Astrocyte of the spinal cord (primary cell): Measurements from ENCODE around the gene CDH8.

Source experiments
- DNase-seq: peaks from one replicate; pipeline ENCODE4 v3.0.0; 2011; ENCODE audit warnings: low read depth, low spot score
- H3K4me3 ChIP-seq: 2 replicates; pipeline ENCODE4 v1.5.1; 2011; ENCODE audit warnings: low read depth, mild to moderate bottlenecking, low read length, moderate library complexity
- in situ Hi-C: cut with HindIII; loops from 2 replicates; pipeline ENCODE4 v1.10.0; 2017; ENCODE audit warnings: low sequenced_read_pairs
- TF ChIP-seq, protein P1 (sequence below): IDR thresholded peaks from 2 replicates; pipeline ENCODE4 v1.5.1; 2012; ENCODE audit warnings: low read depth, mild to moderate bottlenecking, low read length, inconsistent platforms

CDH8 gene, protein sequence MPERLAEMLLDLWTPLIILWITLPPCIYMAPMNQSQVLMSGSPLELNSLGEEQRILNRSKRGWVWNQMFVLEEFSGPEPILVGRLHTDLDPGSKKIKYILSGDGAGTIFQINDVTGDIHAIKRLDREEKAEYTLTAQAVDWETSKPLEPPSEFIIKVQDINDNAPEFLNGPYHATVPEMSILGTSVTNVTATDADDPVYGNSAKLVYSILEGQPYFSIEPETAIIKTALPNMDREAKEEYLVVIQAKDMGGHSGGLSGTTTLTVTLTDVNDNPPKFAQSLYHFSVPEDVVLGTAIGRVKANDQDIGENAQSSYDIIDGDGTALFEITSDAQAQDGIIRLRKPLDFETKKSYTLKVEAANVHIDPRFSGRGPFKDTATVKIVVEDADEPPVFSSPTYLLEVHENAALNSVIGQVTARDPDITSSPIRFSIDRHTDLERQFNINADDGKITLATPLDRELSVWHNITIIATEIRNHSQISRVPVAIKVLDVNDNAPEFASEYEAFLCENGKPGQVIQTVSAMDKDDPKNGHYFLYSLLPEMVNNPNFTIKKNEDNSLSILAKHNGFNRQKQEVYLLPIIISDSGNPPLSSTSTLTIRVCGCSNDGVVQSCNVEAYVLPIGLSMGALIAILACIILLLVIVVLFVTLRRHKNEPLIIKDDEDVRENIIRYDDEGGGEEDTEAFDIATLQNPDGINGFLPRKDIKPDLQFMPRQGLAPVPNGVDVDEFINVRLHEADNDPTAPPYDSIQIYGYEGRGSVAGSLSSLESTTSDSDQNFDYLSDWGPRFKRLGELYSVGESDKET

GRCh38 chr16:62036101-62036801, at the start of gene CDH8:
TSS of gene CDH8 (minus strand) at chr16:62036438. CDS start at chr16:62021403, 15,035 bp downstream.
- TF ChIP-seq, protein P1, sequence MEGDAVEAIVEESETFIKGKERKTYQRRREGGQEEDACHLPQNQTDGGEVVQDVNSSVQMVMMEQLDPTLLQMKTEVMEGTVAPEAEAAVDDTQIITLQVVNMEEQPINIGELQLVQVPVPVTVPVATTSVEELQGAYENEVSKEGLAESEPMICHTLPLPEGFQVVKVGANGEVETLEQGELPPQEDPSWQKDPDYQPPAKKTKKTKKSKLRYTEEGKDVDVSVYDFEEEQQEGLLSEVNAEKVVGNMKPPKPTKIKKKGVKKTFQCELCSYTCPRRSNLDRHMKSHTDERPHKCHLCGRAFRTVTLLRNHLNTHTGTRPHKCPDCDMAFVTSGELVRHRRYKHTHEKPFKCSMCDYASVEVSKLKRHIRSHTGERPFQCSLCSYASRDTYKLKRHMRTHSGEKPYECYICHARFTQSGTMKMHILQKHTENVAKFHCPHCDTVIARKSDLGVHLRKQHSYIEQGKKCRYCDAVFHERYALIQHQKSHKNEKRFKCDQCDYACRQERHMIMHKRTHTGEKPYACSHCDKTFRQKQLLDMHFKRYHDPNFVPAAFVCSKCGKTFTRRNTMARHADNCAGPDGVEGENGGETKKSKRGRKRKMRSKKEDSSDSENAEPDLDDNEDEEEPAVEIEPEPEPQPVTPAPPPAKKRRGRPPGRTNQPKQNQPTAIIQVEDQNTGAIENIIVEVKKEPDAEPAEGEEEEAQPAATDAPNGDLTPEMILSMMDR: no peak
- peak within 1 kb of the TSS; percentile 37 for H3K4me3 ChIP-seq
- DNase-seq: peak; percentile 17
- in situ Hi-C loops: no loop called here

DNA sequence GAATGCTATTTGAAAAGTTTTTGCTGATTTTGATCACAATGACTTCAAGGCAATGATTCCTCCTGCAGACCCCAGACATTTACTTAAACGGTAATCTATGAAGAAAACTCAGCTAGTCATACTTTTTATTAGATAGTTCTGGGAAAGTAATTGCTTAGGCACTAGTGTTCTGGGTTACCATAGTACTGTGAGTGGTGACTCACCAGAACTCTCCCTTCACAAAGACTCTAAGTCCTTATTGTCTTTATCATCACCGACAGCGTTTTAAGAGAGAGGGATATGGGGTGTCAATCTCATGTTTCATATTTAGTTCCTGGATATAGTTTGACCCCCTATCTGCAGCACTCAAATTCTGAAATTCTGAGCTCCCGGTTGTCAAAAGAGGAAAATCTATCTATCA, 43.0 kb upstream of the CDH8 start:
- no peak overlapping the region for H3K4me3 ChIP-seq
- DNase-seq: no peak
- TF ChIP-seq, protein P1: no peak
- in situ Hi-C loops: no loop called here

DNA sequence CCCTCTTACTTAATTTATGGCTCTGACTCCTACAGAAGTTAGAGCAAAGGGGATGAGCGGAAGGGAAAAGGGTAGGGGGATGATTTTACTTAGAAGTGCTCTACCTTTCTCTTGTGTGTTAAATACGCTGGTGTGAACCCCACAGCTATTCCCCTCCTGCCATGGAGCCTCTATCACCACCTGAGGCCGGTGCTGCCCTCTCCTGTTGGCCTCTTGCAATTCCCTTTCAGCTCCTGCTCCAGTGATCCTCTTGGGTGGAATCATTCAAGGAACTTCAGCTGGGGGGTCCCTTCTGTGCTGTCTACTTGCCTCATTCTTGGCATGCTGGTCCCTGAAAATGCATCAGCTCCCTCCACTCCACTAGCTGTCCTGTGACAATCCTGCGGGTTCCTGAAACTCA, 41.8 kb upstream of the CDH8 start:
- no peak for DNase-seq
- TF ChIP-seq, protein P1: peak; percentile 27
- H3K4me3 ChIP-seq: no peak overlapping the region
- in situ Hi-C loops: no loop called here

- TF ChIP-seq, protein P1: no peak
- no peak for DNase-seq
- in situ Hi-C loops: no loop called here
These were observed 40.6 kb upstream of the CDH8 start for GRCh38 chr16:62076886-62077285.

DNA sequence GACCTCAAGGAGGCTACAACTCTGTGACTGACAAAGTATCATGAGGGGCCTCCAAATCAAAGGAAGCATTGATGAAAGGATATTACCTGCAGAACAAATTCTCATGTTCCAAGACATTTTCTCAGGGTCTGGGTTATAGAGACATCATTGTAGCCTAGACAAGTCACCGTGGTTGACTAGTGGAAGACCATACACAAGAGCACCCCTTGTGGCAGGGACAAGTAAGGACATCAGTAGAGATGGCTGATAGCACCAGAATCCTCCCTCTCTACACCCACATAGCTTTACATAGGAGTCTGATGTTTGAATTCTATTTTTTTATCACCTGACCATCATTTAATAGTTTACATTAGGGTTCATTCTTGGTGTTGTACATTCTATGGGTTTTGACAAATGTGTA, 32.5 kb upstream of the CDH8 start:
- TF ChIP-seq, protein P1: peak; percentile 17
- DNase-seq: no peak
- in situ Hi-C loops: no loop called here
- no peak overlapping the region for H3K4me3 ChIP-seq

More at GRCh38 chr16:62076886-62077285, 40.6 kb upstream of the CDH8 start:
- H3K4me3 ChIP-seq: no peak overlapping the region

DNA sequence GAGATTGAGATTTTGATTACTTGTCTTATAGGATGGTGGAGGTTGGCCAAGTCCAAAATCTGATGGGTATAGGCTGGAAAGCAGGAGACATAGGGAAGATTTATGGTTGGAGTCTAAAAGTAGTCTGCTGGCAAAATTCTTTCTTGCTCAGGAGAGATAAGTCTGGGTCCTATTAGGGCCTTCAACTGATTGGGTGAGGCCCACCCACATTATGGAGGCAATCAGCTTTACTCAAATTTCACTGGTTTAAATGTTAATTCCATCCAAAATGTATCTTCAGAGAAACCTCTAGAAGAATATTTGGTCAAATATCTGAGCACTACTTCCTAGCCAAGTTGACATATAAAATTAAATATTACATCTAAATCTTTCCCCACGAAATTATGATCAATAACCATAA, 31.7 kb upstream of the CDH8 start:
- in situ Hi-C loops: no loop called here
- no peak overlapping the region for H3K4me3 ChIP-seq
- no peak for DNase-seq
- TF ChIP-seq, protein P1: no peak
